SU-DHL-6 (cell line): Measurements from ENCODE around the gene C3orf70.

Source experiments
- CTCF ChIP-seq: fragments of 200-600 bp; sonication (generic); IDR thresholded peaks from one replicate; pipeline ENCODE4 v1.5.1; 2017; ENCODE audit warnings: antibody characterized with exemption, mild to moderate bottlenecking, low read length, moderate library complexity; ENCODE audit not compliant: insufficient read depth, poor library complexity, severe bottlenecking
- EZH2phosphoT487 ChIP-seq: fragments of 200-600 bp; sonication (generic), shearing (Covaris generic); conservative IDR thresholded peaks from 2 replicates; pipeline ENCODE4 v1.6.1; 2018; ENCODE audit warnings: mild to moderate bottlenecking, antibody characterized with exemption, low read length, moderate library complexity, mixed read lengths

DNA sequence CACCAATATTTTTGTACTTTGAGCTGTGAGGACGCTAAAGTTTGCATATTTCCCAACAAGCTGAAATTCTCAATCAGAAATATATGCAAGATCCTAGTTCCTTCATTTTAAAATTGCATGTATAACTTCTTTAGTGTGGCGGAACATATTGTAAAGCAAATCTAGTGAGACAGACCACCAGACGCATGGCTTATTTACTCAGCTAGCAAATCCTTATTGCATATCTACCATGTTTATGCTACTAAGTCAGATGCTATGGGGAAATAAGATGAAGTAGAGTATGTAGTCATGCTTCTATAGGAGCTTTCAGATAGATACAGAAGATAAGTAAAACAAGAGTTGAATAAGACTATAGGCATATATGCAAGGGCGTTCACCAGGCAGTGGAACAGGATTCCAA is 62.0 kb downstream of the C3orf70 start:
- TF ChIP-seq CTCF = no peak
- no peak for TF ChIP-seq EZH2phosphoT487
